ACHN (cell line): Measurements from ENCODE around the gene FZD4.
"Not testable (repeated sequence)": the region's sequence is repeated elsewhere in the genome, so short reads cannot be mapped to it uniquely, and the experiment has no call there.

Experiments
- DNase-seq: peaks from one replicate; pipeline ENCODE4 v3.0.0-alpha.2; 2015
- in situ Hi-C: cut with HindIII; loops from 2 replicates; pipeline ENCODE4 v1.10.0; 2017; ENCODE audit warnings: low sequenced_read_pairs, low pct_ligation_motif_present, low pct_unique_long_range_greater_than_20kb

The FZD4 gene

DNA sequence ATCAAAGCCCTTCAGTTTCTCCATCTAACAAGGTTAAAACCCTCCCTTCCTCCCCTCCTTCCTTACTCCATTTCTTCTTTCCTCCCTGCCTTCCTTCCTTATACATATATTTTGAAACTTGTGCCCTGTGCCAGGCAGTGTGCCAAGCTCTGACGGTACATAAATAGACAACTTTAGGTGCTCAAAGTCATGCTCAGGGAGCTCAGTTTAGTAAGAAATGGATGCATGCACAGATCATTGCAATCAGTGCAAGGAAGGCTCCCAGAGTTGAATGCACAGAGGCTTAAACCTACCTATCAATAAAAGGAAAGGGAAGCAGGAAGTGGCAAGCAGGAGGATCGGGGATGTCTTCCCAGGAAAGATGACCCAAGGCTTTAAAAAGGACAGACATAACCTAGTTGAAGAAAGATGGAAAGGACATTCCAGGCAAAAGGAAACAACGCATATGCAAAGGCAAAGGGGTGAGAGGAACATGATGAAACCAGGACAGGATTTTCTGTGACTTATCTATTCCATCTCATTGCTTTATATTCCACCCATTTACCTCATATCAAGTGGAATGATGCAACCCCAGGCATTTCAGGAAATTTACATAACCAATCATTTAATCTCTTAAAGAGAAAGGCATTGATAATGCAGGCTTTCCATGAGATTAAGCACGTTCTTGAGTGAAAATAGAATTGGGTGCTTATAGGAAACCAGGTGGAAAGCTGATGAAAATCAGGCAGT, 13.2 kb downstream of the FZD4 start:
- in situ Hi-C loops = loop anchor here (25.0 kb wide), 1 partner anchor 370 kb away; no protein-coding TSS in a partner anchor
- DNase-seq = no peak

DNA sequence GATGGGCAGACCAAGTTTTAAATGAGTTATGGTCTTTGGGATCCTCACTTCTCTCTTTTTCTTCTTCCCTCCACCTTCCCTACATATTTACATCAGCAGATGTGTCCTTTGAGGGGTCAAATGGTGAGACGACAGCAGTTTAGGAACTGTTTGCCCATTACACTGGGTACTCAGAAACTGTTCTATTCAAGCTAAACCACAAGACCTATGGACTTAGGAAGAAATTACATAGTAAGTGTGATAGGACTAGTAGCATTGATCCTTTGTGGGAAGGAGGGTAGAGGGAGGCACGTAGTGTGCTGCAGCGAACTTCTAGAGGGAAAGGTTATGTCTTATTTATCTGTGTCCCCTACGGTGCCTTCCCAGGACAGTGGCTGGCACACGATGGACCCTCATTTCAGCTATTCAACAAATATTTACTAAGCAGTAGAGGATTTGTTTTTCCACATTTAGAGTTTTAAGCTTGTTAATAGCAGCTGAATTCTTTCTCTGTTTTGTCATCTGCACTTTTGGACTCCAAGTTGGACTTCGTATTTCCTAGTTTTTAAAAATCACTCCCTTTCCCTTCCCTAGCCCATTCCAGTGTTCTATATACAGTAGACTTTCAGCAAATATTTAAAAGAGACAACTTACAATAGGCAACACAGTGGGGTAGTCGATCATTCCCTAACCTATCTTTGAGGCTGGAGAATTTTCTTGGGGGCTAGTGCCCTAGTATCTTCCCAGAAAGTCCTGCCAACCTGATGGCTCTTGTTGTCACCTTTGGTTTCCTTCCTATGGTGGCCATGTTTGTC, 13.9 kb downstream of the FZD4 start:
- no peak for DNase-seq
- in situ Hi-C loops = loop anchor here (25.0 kb wide), 1 partner anchor 371 kb away; no protein-coding TSS in a partner anchor

DNA sequence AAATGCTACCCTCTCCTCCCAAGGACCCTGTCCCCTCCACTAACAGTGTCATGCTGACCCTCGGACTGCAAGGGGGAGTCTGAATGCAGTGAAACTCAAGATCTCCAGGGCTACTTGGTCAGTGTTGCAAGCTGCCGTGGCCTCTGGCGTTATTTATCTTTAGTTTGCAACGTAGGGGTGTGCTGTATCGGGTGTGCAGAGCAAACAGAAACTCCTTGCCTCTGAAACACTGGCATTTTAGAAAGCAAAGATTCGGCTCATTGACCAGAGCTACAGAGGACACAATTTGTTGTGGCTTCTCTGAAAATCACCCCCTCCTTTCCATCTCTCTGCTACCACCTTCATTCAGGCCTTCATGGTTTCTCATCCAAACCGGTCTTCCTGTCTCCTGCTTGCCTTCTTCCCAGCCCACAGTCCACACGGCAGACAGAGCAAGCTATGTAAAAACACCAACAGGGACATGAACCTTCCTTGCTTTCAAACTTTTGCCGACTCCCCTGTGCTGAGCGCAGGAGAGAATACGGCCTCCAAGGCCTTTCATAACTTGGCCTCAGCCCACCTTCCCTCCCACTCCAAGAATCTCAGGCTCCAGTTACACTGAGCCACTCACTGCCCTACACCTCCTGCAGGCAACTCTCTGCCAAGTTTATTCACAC, 14.9 kb downstream of the FZD4 start:
- in situ Hi-C loops = loop anchor here (25.0 kb wide), 1 partner anchor 372 kb away; no protein-coding TSS in a partner anchor
- DNase-seq = no peak

DNA sequence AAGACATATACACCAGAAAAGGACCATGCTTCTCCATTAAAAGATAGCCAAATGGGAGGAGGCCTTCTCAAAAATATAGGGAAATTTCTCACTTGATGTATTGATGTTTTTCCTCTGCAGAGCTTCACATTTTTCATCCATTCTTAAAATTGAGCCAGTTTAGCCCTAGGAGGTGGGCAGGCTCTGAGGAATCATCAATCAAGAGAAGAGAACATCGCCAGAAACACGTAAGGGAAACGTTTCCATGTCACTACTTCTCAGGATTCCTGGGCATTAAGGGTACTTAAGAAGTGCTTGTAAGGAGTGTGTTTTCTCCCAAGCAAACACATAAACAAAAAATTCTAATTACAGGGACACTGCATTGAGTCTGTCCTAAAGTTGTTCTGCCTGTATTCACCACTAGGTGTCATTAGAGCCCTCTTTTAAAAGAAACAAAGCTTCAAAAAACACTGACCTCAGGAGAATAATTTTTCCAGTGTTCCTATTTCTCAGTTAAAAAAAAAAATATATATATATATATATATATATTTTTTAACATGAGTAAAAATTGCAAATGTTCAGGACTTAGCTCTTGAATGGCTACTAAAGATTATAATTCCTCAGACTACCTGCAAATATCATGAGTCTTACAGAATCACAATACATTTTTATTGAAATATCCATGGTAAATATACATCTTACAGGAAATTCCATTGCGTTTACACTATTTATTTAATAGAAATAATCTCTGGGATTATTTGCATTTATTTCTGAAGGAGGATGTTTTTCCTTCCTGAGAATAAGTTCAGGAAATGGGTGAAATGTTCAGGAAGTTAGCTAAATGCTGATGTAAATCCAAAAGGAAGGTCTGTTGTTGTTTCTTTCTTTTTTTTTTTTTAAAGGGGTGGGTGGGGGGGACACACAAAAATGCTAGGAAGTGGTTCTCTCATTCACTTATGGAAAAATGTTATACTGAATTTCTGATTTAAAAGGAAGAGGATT, 16.0 kb downstream of the FZD4 start:
- in situ Hi-C loops = loop anchor here (25.0 kb wide), 1 partner anchor 373 kb away; no protein-coding TSS in a partner anchor
- peak; percentile 51 for DNase-seq

DNA sequence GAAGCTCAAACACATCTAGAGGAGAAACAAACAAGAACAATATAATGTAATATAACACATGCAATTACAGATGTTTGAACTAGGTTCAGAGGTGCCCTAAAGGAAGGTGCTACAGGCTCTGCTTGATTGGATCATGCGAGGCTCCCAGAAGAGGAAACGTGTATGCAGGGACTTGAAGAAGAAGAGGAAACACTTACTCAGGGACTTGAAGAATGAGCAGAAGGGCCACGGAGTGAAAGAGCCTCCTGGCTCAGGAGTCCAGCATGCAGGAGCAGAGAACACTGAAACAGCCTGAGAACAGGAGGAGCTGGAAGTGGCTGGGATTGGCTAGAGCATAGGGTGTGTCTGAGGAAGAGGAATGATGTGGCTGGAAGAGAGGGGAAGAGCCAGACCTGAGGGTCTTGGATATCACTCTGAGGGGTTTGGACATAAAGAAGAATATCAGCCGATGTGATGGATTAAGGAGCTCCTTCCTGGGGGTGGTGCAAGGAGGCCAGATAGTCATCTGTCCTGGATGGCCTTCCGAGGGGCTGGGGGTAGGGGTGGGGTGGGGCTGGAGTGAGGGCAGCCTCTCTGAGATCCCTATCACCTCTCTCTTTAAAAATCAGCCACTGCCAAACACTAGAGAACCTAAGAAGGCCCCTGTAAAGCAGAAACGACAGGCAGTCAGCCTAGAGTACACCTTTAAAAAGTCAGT, 16.8 kb downstream of the FZD4 start:
- in situ Hi-C loops = loop anchor here (25.0 kb wide), 1 partner anchor 374 kb away; no protein-coding TSS in a partner anchor
- no peak for DNase-seq

DNA sequence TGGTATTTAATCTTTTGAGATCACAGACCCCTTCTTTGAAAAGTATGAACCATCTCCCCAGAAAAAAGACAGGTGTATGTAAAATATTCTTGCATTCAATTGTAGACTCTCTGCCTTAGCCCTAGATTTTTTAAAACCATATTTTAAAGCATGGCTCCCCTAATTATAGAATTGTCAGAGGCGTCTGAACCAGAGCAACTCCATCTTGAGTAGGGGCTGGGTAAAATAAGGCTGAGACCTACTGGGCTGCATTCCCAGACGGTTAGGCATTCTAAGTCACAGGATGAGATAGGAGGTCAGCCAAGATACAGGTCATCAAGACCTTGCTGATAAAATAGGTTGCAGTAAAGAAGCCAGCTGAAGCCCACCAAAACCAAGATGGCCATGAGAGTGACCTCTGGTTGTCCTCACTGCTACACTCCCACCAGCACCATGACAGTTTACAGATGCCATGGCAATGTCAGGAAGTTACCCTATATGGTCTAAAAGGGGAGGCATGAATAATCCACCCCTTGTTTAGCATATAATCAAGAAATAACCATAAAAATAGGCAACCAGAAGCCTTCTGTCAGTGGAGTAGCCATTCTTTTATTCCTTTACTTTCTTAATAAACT, 17.9 kb downstream of the FZD4 start:
- in situ Hi-C loops = loop anchor here (25.0 kb wide), 1 partner anchor 375 kb away; no protein-coding TSS in a partner anchor
- DNase-seq = not testable (repeated sequence)

DNA sequence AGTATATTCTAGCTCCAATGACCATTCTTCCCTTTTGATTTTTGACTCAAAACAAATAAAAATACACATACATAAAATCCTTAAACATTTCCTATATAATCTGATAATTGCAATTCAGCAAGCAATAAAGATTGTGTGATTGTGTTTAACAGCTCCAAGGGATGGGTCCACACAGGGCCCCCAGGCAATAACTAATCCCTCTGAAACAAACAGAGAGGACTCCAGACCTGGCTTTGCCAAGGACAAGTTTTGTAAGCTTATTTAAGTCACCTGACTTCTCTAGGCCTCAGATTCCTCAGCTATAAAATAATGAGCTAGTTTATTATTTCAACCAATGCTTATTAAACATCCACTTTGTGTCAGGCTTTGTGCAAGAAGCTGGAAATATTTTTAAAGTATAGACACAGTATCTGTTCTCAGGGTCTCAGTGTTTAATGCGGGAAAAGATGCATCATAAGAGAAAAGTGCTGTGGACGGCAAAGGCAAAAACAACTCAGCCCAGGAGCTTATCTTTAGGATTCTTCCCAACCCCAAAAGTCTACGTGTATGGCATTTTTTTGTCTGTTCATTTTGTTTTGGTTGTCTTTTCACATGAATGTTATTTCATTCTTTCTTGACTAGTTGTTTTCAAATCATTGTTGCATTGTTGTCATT, 20.1 kb downstream of the FZD4 start:
- in situ Hi-C loops = loop anchor here (25.0 kb wide), 1 partner anchor 377 kb away; no protein-coding TSS in a partner anchor

DNA sequence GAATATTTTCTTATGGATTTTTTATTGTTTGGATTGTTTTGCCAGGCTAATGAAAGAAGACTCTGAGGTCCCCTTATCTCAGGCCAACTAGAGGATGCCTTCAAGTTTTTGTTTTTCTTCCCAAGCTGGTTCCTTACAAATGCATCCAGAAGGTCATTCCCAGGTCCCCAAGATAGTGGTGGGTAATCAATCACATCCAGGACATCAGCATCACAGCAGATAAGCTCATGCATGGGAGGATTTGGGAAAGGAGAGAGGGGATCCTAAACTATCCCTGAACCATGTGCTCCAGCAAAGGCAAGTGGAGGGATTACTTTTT, 20.7 kb downstream of the FZD4 start:
- DNase-seq = no peak
- in situ Hi-C loops = loop anchor here (25.0 kb wide), 1 partner anchor 378 kb away; no protein-coding TSS in a partner anchor

More for the DNA sequence above, 20.1 kb downstream of the FZD4 start:
- DNase-seq = no peak

DNA sequence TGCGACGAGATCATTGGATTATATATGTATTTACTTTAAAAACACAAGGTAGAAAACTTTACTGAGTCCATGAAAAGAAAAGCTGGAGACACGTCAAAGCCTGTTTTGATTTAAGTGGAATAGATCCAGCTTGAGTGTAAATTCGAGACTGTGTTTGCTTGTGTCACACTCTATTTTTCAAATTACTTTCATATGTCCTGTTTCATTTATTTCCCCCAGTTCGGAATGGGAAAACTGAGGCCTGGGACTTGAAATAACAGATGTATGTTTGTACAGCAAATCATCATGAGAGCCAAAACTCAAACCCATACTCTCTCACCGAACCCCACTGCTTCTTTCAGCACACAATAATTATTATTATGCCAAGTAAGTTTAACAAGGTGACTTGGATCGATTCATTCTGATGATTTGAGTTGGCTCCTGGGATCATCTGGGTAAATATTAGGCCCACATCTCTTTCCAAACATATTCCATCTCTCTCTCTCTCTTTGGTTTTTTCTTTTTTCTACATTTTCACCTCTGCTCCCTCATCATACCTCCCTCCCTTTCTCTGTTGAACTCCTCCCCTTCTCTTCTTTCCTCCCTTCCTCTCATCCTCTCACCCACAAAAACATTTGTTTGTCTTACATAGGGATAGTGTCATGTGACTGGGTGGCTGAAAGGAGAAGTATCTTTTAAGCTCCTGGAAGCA, 21.2 kb downstream of the FZD4 start:
- in situ Hi-C loops = loop anchor here (25.0 kb wide), 1 partner anchor 378 kb away; no protein-coding TSS in a partner anchor
- DNase-seq = no peak

DNA sequence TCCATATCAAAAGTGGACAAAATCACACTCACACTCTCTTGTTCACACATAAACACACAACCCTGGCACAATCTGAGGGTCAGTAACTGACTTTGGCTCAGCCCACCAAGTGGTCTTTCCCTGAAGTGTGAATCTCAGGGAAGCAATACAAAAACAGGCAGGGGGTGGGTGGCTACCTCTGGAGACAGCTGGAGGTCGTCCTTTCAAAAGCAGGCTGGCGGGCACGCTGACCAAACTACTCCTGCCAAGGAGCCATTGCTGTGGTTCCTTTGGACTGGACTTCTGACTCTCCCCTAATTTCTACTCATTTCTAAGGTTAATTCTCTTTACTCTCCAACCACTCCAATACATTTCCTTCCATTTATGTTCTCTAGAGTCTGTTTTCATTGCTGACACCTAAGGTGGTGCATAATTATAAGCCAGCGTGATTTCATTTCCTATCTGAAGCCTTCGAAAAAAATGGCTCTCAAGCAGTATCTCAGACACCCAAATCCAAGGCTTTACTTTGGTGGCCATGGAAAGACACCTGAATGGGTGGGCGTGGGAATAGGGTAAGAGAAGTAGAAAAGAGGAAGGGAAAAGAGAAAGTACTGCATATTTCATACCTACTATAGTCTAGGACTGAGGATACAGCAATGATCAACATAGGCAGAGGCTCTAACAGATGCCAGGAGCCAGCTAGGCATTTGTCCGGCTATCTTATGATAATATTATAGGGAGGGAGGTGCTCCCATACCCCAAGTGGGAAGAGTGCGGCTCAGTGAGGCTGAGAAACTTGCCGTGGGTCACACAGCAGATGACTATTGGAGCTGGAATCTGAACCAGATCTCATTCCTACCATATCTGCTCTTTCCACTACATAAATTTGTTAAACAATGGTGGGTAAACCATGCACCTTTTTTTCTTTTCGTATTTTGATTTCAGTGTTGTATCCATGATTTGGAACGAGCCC, 22.0 kb downstream of the FZD4 start:
- DNase-seq = no peak
- in situ Hi-C loops = loop anchor here (25.0 kb wide), 1 partner anchor 379 kb away; no protein-coding TSS in a partner anchor

DNA sequence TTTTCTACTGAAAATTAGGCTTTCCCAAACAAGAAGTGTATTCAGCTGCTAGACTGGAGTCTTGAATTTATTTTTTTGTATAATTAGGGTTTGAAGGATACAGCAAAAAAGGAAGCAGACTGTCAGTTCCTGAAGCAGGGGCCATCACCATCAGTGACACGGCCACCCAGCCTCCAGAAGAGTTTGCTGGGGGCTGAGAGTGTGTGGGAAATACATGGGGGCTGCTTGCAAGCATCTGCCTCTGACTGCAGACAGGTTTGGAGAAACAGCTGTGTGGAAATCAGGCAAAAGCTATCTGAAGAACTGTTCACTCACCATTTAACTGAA, 23.0 kb downstream of the FZD4 start:
- in situ Hi-C loops = loop anchor here (25.0 kb wide), 1 partner anchor 380 kb away; no protein-coding TSS in a partner anchor
- DNase-seq = no peak

DNA sequence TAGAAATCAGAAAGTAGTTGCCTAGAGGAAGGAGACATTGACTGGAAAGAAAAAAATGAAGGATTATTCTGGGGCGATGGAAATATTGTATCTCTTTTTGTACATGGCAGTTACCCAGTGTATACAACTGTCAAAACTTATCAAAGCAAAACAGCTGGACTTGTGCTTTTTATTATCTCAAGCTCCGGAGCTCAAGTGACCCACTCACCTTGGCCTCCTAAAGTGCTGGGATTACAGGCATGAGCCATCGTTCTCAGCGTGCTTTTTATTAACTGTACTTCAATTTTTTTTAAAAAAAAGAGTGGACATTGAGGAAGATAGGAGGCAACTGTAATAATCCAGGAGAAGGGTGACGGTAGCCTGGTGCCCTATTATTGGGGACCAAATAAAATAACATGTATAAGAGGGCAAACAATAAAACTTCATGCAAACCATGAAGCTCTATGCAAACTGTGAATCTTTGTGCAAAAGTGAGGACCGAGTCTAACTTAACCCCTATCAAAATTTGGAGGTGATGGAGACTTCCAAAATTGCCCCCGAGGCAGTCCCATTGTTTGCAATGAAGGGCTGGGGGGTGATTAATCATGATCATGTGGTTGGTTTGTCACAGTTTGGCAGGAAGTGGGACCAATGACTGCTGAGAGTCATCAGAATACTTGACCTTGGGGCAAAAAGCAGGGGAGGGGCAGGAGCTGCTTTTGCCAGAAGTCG, 23.5 kb downstream of the FZD4 start:
- in situ Hi-C loops = loop anchor here (25.0 kb wide), 1 partner anchor 381 kb away; no protein-coding TSS in a partner anchor
- peak; percentile 23 for DNase-seq

DNA sequence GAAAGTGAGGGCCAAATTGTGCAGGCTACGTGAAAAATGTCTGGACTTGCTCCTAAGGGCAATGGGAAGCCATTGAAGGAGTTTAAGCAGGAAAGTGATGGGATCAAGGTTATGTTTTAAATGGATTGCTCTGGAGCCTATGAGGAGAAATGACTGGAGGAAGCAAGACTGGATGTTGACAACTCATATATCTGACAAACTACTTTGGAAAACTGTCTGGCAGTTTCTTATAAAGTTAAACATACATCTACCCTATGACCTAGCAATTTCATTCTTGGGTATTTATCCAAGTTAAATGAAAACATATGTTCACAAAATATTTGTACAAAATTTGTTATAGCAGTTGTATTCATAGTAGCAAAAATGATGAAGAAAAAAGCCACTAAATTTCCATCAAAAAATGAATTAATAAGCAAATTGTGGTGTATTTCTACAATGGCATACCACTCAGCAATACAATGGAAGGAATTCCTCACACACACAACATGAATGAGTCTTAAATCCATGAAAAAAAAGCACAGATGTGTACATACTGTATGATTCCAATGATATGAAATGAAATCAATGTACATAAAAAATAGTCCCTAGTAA, 24.1 kb downstream of the FZD4 start:
- no peak for DNase-seq
- in situ Hi-C loops = loop anchor here (25.0 kb wide), 1 partner anchor 381 kb away; no protein-coding TSS in a partner anchor

DNA sequence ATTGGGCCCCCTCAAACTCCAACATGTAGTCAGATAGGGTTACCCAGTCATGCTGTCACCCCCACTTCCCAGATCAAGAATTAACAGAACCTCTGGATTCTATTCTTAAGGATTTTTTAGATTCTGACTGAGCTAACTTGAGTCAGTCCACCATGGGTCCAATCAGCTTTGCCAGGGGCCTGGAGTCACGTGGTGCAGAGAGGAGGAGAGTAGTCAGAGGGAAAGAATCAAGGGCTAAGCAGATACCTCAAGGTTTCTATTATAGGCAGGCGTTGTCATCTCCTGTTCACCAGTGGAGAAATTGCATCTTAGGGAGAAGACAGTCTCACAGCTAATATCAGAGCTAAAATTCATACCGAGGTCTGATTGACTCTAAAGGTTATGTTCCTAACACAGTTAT, 28.2 kb downstream of the FZD4 start:
- in situ Hi-C loops = loop anchor here (25.0 kb wide), 1 partner anchor 385 kb away; no protein-coding TSS in a partner anchor
- DNase-seq = no peak
